Testis (tissue), 3 donors: ENCODE results near the gene VENTX. TPM values are rescaled to one million over a fixed set of nuclear protein-coding genes. Genes with fewer than 3 reads are reported as not detected.

Experiments used
- DNase-seq: peaks from one replicate; pipeline ENCODE4 v3.0.0-alpha.2; 2019
- H3K27ac ChIP-seq, 2 donors: fragments of 200-600 bp; sonication (generic); one replicate each; pipeline ENCODE4 v1.5.1; 2019
- H3K27me3 ChIP-seq: fragments of 200-600 bp; sonication (generic); one replicate; pipeline ENCODE4 v1.5.1; 2019
- H3K36me3 ChIP-seq: fragments of 200-600 bp; sonication (generic); one replicate; pipeline ENCODE4 v1.5.1; 2017; ENCODE audit warnings: low read depth; ENCODE audit errors: missing control alignments
- H3K4me1 ChIP-seq: fragments of 200-600 bp; sonication (generic); one replicate; pipeline ENCODE4 v1.5.1; 2019
- H3K4me3 ChIP-seq, 2 donors: fragments of 200-600 bp; sonication (generic); one replicate each; pipeline ENCODE4 v1.5.1; 2017 to 2019
- H3K9me3 ChIP-seq: fragments of 200-600 bp; sonication (generic); one replicate; pipeline ENCODE4 v1.5.1; 2017
- CTCF ChIP-seq, 3 experiments: fragments of 450-650 bp in 2 of 3; fragments of 200-600 bp in 1 of 3; sonication (generic) in 1 of 3; IDR thresholded peaks; one replicate each; pipeline ENCODE4 v1.5.1; 2016 to 2019; ENCODE audit warnings: antibody characterized with exemption in 3 of 3, mild to moderate bottlenecking in 2 of 3, moderate library complexity in 1 of 3
- POLR2A ChIP-seq: fragments of 450-650 bp; IDR thresholded peaks from one replicate; pipeline ENCODE4 v1.6.1; 2017; ENCODE audit warnings: antibody characterized with exemption, mild to moderate bottlenecking, moderate library complexity
- WGBS, 2 donors: methylation state at CpG; one replicate each; pipeline ENCODE4 v1.1.5; 2018; 5-methylcytosine and 5-hydroxymethylcytosine counted together
- intact Hi-C: fragments of 100-400 bp; cut with DNase I; formaldehyde crosslinking; loops from one replicate; pipeline ENCODE4 v1.15.1; 2023; ENCODE audit warnings: low total_unique reads
- polyA plus RNA-seq: library from polyadenylated mRNA; stranded (reverse); fragments of 350-450 nt; fragmentation: Illumina TruSeq; extraction: RNeasy Lipid Tissue Mini Kit (QIAGEN cat#74804); gene quantifications from one replicate; pipeline ENCODE4 v1.2.3, GENCODE V29; 2014; ENCODE audit warnings: low read depth, low replicate concordance; ENCODE audit not compliant: insufficient read depth
- total RNA-seq, 2 donors: library from RNA; depleted of rRNA; stranded (reverse); fragments of >200 nt; gene quantifications; one replicate each; pipeline ENCODE4 v1.2.3, GENCODE V29; 2016

Gene VENTX
- total and polyA plus RNA-seq, 3 donors from 2014 or later = 1.5 to 3.5 (median 2.2) TPM

- DNase-seq = no peak
- no peak overlapping the region for H3K4me3 ChIP-seq
- 70 to 91% methylated on average over 9 to 29 of the region's 29 CpGs for WGBS, 2 donors
- no peaks in the 10 kb centered on the region for H3K9me3 ChIP-seq
- no peaks in the 10 kb centered on the region for H3K4me1 ChIP-seq
- intact Hi-C loops = no loop called here
- no peak overlapping the region for H3K27ac ChIP-seq
- H3K27me3 ChIP-seq = no peaks in the 10 kb centered on the region
- no peak for TF ChIP-seq POLR2A
- no peak for TF ChIP-seq CTCF (IDR thresholded peaks at IDR 0.05)
- H3K36me3 ChIP-seq = no peaks in the 10 kb centered on the region
Measured at GRCh38 chr10:133272301-133272963, 34.8 kb downstream of the VENTX start.

- no peaks in the 10 kb centered on the region for H3K36me3 ChIP-seq
- H3K4me3 ChIP-seq = no peak overlapping the region
- TF ChIP-seq CTCF (IDR thresholded peaks at IDR 0.05) (no peak), POLR2A (no peak)
- no peak overlapping the region for H3K27ac ChIP-seq
- WGBS, 2 donors = 95 to 100% methylated on average over 6 to 23 of the region's 25 CpGs
- DNase-seq = no peak
- no peaks in the 10 kb centered on the region for H3K27me3 ChIP-seq
- H3K9me3 ChIP-seq = no peaks in the 10 kb centered on the region
- intact Hi-C loops = no loop called here
- no peaks in the 10 kb centered on the region for H3K4me1 ChIP-seq
Measured at GRCh38 chr10:133272964-133273420, 35.3 kb downstream of the VENTX start.

- 91 to 95% methylated on average over 10 to 28 of the region's 28 CpGs for WGBS, 2 donors
- Histone ChIP-seq H3K27me3 (no peaks in the 10 kb centered on the region), H3K4me3 (no peak overlapping the region), H3K4me1 (no peaks in the 10 kb centered on the region), H3K36me3 (no peaks in the 10 kb centered on the region), H3K27ac (no peak overlapping the region), H3K9me3 (no peaks in the 10 kb centered on the region)
- DNase-seq = no peak
- TF ChIP-seq CTCF (IDR thresholded peaks at IDR 0.05) (no peak), POLR2A (no peak)
- intact Hi-C loops = no loop called here
Measured at GRCh38 chr10:133273534-133274143, 36.0 kb downstream of the VENTX start.

GRCh38 chr10:133274751-133275683 is 37.4 kb downstream of the VENTX start:
- no peak overlapping the region for H3K4me3 ChIP-seq
- no peaks in the 10 kb centered on the region for H3K36me3 ChIP-seq

More at GRCh38 chr10:133274751-133275683, 37.4 kb downstream of the VENTX start:
- Histone ChIP-seq H3K27ac (no peak overlapping the region), H3K4me1 (no peaks in the 10 kb centered on the region), H3K9me3 (no peaks in the 10 kb centered on the region), H3K27me3 (no peaks in the 10 kb centered on the region)
- no peak for DNase-seq
- no peak for TF ChIP-seq CTCF (IDR thresholded peaks at IDR 0.05)
- 48 to 76% methylated on average over 4 to 26 of the region's 26 CpGs for WGBS, 2 donors
- intact Hi-C loops = no loop called here
